Right forelimb (tissue), 1 donor: ENCODE data around the gene PEX12.
"Not testable (repeated sequence)": the region's sequence is repeated elsewhere in the genome, so short reads cannot be mapped to it uniquely, and the experiment has no call there.

ENCODE experiments used
- DNase-seq: peaks from one replicate; pipeline ENCODE4 v3.0.0-alpha.2; 2018

PEX12 gene

DNA sequence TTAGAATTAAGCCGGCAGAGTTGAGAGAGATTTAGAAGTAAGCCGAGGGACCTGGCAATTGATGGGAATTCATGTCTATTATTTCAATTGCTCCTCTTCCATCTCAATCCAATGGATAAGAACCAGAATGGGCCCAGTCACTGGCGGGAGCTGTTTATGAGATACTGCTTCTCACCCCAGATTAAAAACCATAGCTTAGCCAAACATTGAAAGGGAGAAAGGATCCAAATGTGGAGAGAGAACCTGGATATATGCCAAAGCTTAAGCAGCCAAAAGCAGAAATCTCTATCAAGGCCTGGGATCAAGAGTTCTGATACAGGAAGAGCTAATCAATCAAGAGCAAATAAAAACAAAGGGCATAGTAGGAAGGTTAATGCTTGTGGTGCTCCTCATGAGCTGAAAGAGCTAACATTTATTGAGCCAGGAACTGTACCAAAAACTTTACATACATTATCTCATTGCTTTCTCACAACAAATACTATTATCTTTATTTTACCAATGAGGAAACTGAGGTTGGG, 43.7 kb downstream of the PEX12 start:
- DNase-seq, result no peak

DNA sequence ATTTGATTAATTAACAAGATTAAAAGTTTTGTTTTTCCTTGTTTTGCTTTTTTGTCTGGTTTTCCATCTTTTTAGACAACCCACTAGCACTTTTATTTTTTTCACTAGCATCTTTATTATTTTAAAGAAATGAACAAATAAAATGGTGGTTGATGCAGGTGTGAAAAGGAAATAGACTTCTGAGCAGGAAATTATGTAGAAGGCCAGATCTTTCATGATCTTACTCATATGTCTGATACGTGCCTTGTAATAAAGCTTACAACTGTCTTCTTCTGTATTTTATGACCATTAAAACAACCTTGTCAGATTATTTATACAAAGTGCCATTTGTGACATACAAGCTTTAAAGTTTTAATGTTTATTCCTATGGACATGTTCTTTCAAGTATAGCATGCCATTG, 47.2 kb downstream of the PEX12 start:
- DNase-seq, result no peak

DNA sequence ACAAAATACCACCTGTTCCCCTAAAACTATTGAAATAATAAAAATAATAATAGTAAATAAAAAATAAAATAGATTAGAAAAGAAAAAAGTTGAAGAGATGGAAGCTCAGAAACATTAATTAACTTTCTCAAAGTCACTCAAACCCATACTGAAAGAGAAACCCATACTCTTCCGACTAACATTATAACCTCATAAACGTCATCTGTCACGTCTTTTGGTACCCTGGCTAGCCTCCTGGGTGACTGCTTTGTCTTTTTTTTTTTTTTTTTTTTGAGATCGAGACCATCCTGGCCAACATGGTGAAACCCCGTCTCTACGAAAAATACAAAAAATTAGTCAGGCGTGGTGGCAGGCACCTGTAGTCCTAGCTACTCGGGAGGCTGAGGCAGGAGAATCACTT, 48.5 kb downstream of the PEX12 start:
- DNase-seq, result no peak

DNA sequence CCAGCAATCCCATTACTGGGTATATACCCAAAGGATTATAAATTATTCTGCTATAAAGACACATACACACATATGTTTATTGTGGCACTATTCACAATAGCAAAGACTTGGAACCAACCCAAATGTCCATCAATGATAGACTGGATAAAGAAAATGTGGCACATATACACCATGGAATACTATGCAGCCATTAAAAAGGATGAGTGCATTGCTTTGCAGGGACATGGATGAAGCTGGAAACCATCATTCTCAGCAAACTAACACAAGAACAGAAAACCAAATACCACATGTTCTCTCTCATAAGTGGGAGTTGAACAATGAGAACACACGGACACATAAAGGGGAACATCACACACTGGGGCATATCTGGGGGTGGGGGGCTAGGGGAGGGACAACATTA, 49.0 kb downstream of the PEX12 start:
- DNase-seq, result not testable (repeated sequence)
